Right kidney (tissue), 1 donor: Measurements from ENCODE around the gene FCGR1A.
"Not testable (repeated sequence)": the region's sequence is repeated elsewhere in the genome, so short reads cannot be mapped to it uniquely, and the experiment has no call there.

ENCODE experiments used
- DNase-seq: peaks from one replicate; pipeline ENCODE4 v3.0.0-alpha.2; 2016

The FCGR1A gene

GRCh38 chr1:149777084-149777483, 5.4 kb upstream of the FCGR1A start:
- DNase-seq: not testable (repeated sequence)

- not testable (repeated sequence) for DNase-seq
These were observed 4.2 kb upstream of the FCGR1A start for GRCh38 chr1:149778313-149778712.

GRCh38 chr1:149781413-149781984, 995 bp upstream of the FCGR1A start:
- not testable (repeated sequence) for DNase-seq

GRCh38 chr1:149783289-149783688, 795 bp downstream of the FCGR1A start:
- DNase-seq: not testable (repeated sequence)

- not testable (repeated sequence) for DNase-seq
These were observed 1.4 kb downstream of the FCGR1A start for GRCh38 chr1:149783868-149784267.

- not testable (repeated sequence) for DNase-seq
These were observed 5.4 kb downstream of the FCGR1A start for GRCh38 chr1:149787688-149788451.

- DNase-seq: peak; percentile 75
These were observed 10.0 kb downstream of the FCGR1A start for GRCh38 chr1:149792502-149792901.

- peak; percentile 88 for DNase-seq
These were observed 10.5 kb downstream of the FCGR1A start for GRCh38 chr1:149792912-149793515.

GRCh38 chr1:149793885-149794284, 11.4 kb downstream of the FCGR1A start:
- not testable (repeated sequence) for DNase-seq

- DNase-seq: not testable (repeated sequence)
These were observed 19.1 kb downstream of the FCGR1A start for GRCh38 chr1:149801628-149802027.

- not testable (repeated sequence) for DNase-seq
These were observed 22.1 kb downstream of the FCGR1A start for GRCh38 chr1:149804417-149805080.

GRCh38 chr1:149810697-149811405, 28.4 kb downstream of the FCGR1A start:
- peak; percentile 3 for DNase-seq

GRCh38 chr1:149811514-149811889, 29.0 kb downstream of the FCGR1A start:
- peak; percentile 16 for DNase-seq

GRCh38 chr1:149811890-149812829, 29.7 kb downstream of the FCGR1A start:
- DNase-seq: peak; percentile 77

- DNase-seq: peak; percentile 72
These were observed 30.7 kb downstream of the FCGR1A start for GRCh38 chr1:149812893-149813801.

GRCh38 chr1:149820387-149820786, 37.9 kb downstream of the FCGR1A start:
- DNase-seq: not testable (repeated sequence)

- not testable (repeated sequence) for DNase-seq
These were observed 44.1 kb downstream of the FCGR1A start for GRCh38 chr1:149826555-149826954.

- DNase-seq: not testable (repeated sequence)
These were observed 49.3 kb downstream of the FCGR1A start for GRCh38 chr1:149831764-149832315.

GRCh38 chr1:149832316-149833126, 50.0 kb downstream of the FCGR1A start:
- not testable (repeated sequence) for DNase-seq
